KMS-11 (cell line): Measurements from ENCODE around the gene PPP1R12A.

Experiments
- H2AFZ ChIP-seq: fragments of 200-600 bp; sonication (generic); 2 replicates; pipeline ENCODE4 v1.6.1; 2016; ENCODE audit warnings: antibody characterized with exemption, mixed run types, low read depth
- H3K27ac ChIP-seq: fragments of 200-600 bp; sonication (generic); 2 replicates; pipeline ENCODE4 v1.6.1; 2016; ENCODE audit warnings: mild to moderate bottlenecking, mixed run types
- H3K27me3 ChIP-seq: fragments of 200-600 bp; sonication (generic); 2 replicates; pipeline ENCODE4 v1.6.1; 2017; ENCODE audit warnings: mild to moderate bottlenecking, low read depth, mixed run types, moderate library complexity; ENCODE audit not compliant: insufficient read depth
- H3K36me3 ChIP-seq: fragments of 200-600 bp; sonication (generic); 2 replicates; pipeline ENCODE4 v1.6.1; 2017; ENCODE audit warnings: mild to moderate bottlenecking, mixed run types; ENCODE audit not compliant: insufficient read depth
- H3K4me1 ChIP-seq: fragments of 200-600 bp; sonication (generic); 2 replicates; pipeline ENCODE4 v1.6.1; 2016; ENCODE audit warnings: mild to moderate bottlenecking, low read depth, mixed run types; ENCODE audit not compliant: poor library complexity, severe bottlenecking
- H3K4me2 ChIP-seq: fragments of 200-600 bp; sonication (generic); 2 replicates; pipeline ENCODE4 v1.7.0; 2016; ENCODE audit warnings: mild to moderate bottlenecking, mixed run types
- H3K4me3 ChIP-seq: fragments of 200-600 bp; sonication (generic); IDR thresholded peaks from 2 replicates; pipeline ENCODE4 v1.6.1; 2017; ENCODE audit warnings: low read depth, low read length, mixed read lengths; ENCODE audit not compliant: insufficient read depth
- H3K79me2 ChIP-seq: fragments of 200-600 bp; sonication (generic); 2 replicates; pipeline ENCODE4 v1.6.1; 2016; ENCODE audit warnings: low read depth, mixed run types; ENCODE audit not compliant: insufficient read depth
- H3K9ac ChIP-seq: fragments of 200-600 bp; sonication (generic); 2 replicates; pipeline ENCODE4 v1.6.1; 2016; ENCODE audit warnings: mild to moderate bottlenecking, mixed run types
- H4K20me1 ChIP-seq: fragments of 200-600 bp; sonication (generic); 2 replicates; pipeline ENCODE4 v1.6.1; 2016; ENCODE audit warnings: mild to moderate bottlenecking, mixed run types; ENCODE audit not compliant: insufficient read depth
- CTCF ChIP-seq: fragments of 200-600 bp; sonication (generic); conservative IDR thresholded peaks from 2 replicates; pipeline ENCODE4 v1.6.1; 2017; ENCODE audit warnings: low read depth, mild to moderate bottlenecking, antibody characterized with exemption, low read length, moderate library complexity, mixed read lengths

The PPP1R12A gene

GRCh38 chr12:79842630-79843029 is 92.3 kb downstream of the PPP1R12A start:
- peaks cover 4% of the 10 kb centered on the region; the same call in 1 of the 2 replicates for H4K20me1 ChIP-seq
- H3K27ac ChIP-seq: no peak overlapping the region
- H3K4me1 ChIP-seq: no peaks in the 10 kb centered on the region
- H3K36me3 ChIP-seq: peaks cover 25% of the 10 kb centered on the region; the same call in 1 of the 2 replicates
- H3K4me3 ChIP-seq: no peak overlapping the region
- no peaks in the 10 kb centered on the region for H3K27me3 ChIP-seq
- TF ChIP-seq CTCF: no peak
- H3K79me2 ChIP-seq: peaks cover 86% of the 10 kb centered on the region
- no peak overlapping the region for H3K4me2 ChIP-seq
- H2AFZ ChIP-seq: no peak overlapping the region
- no peak overlapping the region for H3K9ac ChIP-seq

- TF ChIP-seq CTCF: no peak
- Histone ChIP-seq H4K20me1 (no peaks in the 10 kb centered on the region), H3K36me3 (peaks cover 25% of the 10 kb centered on the region; the same call in 1 of the 2 replicates), H3K4me3 (no peak overlapping the region), H3K9ac (no peak overlapping the region), H3K4me2 (no peak overlapping the region), H3K79me2 (peaks cover 84% of the 10 kb centered on the region), H3K27ac (no peak overlapping the region), H3K27me3 (no peaks in the 10 kb centered on the region), H3K4me1 (no peaks in the 10 kb centered on the region), H2AFZ (no peak overlapping the region)
These were observed 93.0 kb downstream of the PPP1R12A start for GRCh38 chr12:79841878-79842265.

GRCh38 chr12:79841248-79841877 is 93.5 kb downstream of the PPP1R12A start:
- Histone ChIP-seq H3K27me3 (no peaks in the 10 kb centered on the region), H4K20me1 (no peaks in the 10 kb centered on the region), H3K9ac (no peak overlapping the region), H3K79me2 (peaks cover 84% of the 10 kb centered on the region), H3K27ac (no peak overlapping the region), H3K4me2 (no peak overlapping the region), H2AFZ (no peak overlapping the region), H3K36me3 (peaks cover 25% of the 10 kb centered on the region; the same call in 1 of the 2 replicates), H3K4me1 (peaks cover 3% of the 10 kb centered on the region), H3K4me3 (no peak overlapping the region)
- no peak for TF ChIP-seq CTCF

GRCh38 chr12:79838359-79838758 is 96.5 kb downstream of the PPP1R12A start:
- Histone ChIP-seq H2AFZ (no peak overlapping the region), H3K27me3 (no peaks in the 10 kb centered on the region), H3K36me3 (peaks cover 13% of the 10 kb centered on the region; the same call in 1 of the 2 replicates), H4K20me1 (peaks cover 8% of the 10 kb centered on the region), H3K9ac (no peak overlapping the region), H3K4me2 (no peak overlapping the region), H3K4me1 (peaks cover 14% of the 10 kb centered on the region), H3K4me3 (no peak overlapping the region), H3K79me2 (peaks cover 88% of the 10 kb centered on the region), H3K27ac (no peak overlapping the region)
- no peak for TF ChIP-seq CTCF
